Stimulated activated CD4-positive, alpha-beta T cell treated with anti-CD3 and anti-CD28 coated beads, TNF-alpha, amount 100 ng/mL, for 1 hour (primary cell): ENCODE data around the gene WNK4.
A peak's percentile ranks its signal among the peaks of the same experiment; 100 is the strongest.
"Not testable (repeated sequence)": the region's sequence is repeated elsewhere in the genome, so short reads cannot be mapped to it uniquely, and the experiment has no call there.

Experiments used
- DNase-seq, 3 donors: peaks; one replicate each; pipeline ENCODE4 v3.0.0-alpha.2; 2020; ENCODE audit warnings: low read depth in 3 of 3, low spot score in 1 of 3

The WNK4 gene

DNA sequence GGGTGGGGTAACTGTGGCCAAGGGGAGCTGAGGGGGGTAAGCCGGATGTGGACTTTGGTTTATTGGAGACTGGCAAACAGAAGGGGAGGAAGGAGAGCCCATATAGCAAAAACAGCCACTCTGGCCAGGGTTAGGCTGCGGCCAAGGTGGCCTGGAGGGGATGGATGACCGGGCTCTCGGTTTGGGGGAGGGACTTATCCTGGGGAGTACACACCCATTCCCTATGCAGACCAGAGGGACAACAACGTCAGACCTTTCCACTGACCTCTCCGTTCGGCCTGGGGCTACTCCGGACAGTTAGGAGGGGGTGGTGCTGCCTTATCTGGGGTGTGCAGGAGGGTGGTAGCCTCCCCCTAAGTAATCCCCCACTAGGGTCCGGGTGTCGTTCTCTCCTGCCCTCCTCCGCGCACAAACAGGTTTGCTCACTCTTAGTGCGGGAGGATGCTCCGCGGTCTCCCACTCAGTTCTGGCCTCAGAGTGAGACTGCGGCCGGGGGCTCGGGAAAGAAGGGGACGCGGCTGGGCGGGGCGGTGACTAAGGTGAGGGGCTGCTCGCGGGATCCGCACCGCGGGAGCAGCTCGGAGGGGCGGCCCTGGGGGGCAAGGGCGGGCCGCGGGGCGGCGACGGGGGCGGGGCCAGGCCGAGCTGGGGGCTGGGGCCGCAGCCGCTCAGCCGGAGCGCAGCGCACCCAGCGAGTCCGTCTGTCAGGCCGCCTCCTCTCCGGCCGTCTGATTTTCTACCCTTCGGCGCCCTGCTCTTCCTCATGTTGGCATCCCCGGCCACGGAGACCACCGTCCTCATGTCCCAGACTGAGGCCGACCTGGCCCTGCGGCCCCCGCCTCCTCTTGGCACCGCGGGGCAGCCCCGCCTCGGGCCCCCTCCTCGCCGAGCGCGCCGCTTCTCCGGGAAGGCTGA lies at the start of gene WNK4:
WNK4 (plus strand) TSS at position 675 of the 915 bp plus-strand sequence; CDS start at position 764, 89 bp downstream.
- DNase-seq: no peak

DNA sequence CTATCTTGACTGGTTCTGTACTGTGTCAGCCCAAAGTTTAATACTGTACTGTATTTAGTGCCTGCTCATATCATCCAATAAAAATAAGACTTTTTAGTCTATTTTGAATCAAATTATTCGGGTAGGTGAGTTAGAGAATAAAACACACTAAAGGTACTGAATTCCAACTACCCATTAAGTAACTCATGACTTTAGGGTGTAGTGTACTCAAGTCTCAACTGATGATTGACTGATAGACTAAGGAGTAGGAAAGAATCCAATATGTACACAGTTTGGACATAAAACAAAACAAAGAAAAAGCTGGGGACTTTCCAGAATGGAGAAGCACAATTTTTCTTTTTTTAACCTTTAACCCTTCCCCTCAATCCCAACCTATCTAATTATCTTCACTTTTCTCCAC lies 39.7 kb upstream of the WNK4 start:
- DNase-seq: no peak

DNA sequence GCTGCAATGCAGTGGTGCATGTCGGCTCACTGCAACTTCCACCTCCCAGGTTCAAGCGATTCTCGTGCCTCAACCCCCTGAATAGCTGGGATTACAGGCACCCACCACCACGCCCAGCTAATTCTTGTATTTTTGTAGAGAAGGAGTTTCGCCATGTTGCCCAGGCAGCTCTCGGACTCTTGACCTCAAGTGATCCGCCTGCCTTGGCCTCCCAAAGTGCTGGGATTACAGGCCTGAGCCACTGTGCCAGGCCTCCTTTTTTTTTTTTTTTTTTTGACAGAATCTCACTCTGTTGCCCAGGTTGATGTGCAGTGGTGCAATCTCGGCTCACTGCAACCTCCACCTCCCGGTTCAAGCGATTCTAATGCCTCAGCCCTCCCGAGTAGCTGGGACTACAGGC lies 37.5 kb upstream of the WNK4 start:
- DNase-seq: not testable (repeated sequence)

DNA sequence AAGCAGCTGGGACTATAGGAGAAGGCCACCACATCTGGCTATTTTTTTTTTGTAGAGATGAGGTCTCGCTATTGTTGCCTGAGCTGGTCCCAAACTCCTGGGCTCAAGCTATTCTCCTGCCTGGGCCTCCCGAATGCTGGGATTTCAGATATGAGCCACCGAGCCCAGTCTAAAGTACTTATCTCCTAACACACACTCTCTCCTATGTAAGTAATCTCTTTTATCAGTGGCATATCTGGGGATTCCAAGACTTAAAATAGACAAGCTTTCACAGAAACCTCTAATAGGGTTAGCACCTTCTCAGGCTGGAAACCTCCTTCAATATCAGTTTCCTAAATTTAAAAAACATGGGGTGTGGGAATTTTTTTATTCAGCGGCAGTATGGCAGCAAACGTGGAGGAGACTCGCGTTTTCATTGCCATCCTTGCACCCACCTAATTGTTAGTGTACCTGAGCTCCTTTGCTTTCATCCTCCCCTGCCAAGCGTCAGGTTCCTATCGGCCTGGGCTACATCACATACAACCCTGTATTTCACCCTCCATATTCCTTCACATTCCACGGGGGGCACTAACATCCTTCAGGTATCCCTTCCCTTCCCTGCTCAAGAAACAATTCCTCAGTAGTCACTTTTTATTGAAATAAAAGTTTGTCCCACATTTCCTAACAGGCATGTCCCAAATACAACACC lies 36.7 kb upstream of the WNK4 start:
- DNase-seq: no peak

DNA sequence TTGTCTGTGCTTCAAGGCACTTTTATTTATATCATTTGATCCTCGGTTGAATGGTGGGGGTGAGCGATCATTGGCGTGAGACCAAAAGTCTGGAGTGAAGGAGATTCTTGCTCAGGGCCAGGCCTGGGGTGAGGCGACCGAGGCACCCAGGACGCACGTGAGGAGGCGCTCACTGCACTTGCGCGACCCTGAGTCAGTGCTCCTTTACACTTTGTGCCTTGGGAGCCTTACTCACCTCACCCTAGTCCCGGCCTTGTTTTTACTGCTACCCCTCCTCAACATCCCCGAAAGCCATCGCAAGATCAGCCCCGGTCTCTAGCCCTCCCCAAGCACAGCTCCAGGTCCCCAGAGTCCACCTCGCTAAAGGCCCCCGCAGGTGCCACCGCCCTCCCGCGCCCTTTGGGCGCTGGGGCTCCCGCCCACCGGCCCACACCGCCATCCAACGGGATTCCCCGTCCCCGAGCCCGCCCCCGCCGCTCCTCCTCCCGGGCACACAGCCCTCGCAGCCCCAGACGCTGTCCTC lies 36.1 kb upstream of the WNK4 start:
- DNase-seq: peak in 2 of 3 donors; percentile 28 to 62

DNA sequence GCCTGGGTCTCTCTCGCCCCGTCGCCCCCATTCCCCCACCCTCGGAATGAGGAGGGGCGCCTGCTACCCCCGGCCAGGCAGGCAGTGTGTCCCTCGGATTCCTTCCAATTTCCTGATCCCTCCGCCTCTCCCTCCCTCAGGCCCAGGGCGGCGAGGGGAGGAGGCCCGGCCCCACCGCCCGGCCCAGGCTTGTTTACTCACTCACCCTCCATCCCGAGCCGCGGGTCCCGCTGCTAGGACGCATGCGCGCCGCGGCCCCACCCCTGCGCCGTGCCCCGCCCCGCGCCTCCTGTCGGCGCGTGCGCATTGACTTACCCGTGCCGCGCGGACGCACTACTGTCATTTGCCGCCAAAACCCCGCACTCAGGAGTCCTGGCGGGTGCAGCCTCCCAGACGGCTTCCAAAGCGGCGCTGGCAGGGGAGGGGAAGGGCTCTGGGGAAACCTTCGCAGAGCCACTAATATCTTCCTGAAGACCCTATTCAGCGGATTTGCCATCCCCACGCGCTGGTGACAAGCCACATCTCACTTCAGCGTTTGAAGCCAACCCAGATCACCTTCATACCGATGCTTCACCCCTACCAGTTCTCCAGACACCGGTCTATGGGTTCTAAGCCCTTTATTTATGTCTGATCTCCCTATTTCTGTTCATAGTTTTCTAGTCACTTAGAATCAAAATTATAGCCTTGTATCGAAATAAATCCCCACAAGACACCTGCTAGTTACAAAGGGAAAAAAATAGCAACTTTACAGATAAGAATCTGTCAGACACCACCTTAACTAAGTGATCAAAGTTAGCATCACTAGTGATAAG lies 35.4 kb upstream of the WNK4 start, which contains the start of gene EZH1:
EZH1 (minus strand) TSS at position 235 of the 812 bp plus-strand sequence. CDS start 16,099 bp downstream, outside the sequence.
- DNase-seq: peak; percentile 83 to 91 (median 89)

DNA sequence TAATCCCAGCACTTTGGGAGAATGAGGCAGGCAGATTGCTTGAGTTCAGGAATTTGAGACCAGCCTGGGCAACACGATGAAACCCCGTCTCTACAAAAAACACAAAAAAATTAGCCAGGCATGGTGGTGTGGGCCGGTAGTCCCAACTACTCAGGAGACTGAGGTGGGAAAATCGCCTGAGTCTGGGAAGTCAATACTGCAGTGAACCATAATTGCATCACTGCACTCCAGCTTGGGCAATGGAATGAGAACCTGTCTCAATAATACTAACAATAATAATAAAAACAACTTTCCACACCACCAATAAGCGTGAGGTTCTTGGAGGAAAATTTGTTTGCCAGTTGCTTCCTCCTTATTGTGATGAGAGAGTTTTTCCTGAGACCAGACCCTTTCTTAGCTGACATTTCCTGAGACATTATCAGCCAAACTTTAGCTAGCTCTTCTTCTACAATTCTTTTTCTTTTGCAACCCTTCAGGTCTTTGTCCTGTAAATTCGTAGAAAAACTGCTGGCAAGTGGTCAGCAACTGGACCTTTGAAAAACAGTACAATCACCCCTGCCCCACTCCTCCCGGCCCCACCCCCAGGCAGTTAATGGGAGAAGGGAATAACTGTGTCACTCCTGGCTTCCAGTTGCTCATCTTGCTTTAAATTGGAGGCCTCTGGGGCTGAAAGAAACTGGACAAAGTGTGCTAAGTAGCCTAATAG lies 32.1 kb upstream of the WNK4 start:
- no peak for DNase-seq

DNA sequence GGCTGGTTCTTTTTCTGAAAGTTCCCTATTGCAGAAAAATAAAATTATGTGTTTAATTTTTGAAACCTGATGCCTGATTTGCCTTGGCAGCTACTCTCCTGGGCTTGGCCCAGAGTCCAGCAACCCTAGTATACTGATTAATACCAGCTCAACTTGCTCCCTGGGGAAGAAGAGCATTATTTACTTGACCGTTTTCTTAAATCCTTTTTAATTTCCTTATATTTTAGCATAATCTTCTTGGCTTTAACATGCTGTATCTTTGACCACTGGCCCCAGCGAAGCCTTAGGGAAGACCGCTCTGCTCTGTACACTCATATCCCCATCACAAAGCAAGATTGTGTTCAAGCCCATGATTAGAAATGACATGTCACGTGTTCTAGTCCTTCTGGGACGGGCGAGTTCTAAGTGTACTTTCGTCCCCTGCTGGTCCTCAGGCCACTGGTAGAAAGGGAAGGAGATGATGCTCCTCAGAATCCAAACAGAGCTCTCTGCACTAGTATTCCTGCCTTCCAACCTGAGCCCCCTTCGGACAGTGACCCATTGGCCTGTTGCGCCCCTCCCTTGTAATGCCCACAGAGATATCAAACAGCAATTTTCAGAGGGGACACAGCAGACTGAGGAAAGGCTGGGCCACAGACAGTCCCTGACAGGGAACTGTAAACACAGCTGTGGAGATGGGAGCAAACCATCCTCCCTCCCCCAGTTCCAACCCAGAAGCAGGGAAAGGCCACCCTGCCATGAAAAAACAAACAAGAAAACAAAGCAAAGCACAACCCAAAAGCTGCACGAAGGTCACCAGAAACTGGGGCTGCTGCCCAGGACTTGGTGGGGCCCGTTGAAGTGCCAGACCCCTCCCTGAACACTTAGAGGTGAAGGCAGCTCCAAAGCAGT lies 31.3 kb upstream of the WNK4 start:
- no peak for DNase-seq

DNA sequence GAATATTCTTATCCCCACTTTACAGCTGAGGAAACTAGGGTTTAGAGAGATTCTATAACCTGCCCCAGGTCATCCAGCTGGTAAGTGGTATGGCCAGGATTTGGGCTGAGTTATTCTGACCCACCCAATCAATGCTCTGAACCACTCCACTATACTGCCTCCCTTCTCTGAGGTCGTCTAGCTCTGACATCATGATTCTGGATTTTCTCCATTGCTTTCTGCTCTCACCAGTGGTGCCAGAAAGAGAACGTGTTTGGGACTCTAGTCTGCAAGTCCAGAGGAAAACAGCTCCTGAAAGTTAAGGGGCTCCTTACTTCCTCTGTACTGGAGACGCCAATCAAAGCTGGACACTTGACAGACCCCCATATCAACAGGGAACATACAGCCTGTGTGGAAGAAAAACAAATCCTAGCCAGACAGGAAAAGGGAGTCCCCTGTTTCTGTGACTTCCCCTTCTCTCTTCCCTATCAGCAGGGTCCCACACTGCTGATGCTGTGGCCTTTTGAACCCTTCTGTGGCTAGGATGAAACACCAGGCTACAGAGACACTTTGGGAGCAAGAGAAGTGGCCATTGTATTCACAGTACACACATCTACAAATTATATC lies 29.6 kb upstream of the WNK4 start:
- DNase-seq: no peak

DNA sequence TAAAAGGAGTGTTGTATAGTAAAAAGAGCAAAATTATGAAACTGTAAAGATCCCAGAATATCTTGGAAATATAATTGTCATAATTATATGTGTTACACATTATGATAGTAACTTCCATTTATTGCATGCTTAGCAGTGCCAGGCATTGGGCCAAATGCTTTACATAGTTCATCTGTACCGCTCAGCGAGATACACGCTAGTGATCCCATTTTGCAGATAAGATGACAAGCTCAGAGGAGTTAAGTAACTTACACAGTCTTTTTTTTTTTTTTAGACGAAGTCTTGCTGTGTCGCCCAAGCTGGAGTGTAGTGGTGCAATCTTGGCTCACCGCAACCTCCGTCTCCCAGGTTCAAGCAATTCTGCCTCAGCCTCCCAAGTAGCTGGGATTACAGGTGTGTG lies 28.8 kb upstream of the WNK4 start:
- DNase-seq: no peak

DNA sequence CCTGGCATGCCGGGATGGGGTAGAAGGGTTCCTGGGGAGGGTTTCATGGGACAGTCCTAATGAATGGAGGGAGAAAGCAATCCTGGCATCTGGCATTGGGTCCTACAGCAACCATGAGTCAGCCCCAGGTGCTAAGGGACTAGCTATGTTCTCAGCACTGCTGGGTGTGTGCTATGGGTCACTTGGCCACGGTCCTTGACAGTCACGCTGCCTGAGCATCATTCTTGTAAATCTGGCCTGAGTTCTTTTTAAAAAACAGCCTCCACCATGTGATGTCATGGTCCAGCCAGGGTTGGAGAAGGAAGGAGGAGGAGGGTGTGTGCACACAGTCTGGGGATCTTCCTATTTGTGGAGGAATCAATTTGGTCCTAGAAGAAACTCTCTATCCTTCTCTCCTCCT lies 25.6 kb upstream of the WNK4 start:
- no peak for DNase-seq

DNA sequence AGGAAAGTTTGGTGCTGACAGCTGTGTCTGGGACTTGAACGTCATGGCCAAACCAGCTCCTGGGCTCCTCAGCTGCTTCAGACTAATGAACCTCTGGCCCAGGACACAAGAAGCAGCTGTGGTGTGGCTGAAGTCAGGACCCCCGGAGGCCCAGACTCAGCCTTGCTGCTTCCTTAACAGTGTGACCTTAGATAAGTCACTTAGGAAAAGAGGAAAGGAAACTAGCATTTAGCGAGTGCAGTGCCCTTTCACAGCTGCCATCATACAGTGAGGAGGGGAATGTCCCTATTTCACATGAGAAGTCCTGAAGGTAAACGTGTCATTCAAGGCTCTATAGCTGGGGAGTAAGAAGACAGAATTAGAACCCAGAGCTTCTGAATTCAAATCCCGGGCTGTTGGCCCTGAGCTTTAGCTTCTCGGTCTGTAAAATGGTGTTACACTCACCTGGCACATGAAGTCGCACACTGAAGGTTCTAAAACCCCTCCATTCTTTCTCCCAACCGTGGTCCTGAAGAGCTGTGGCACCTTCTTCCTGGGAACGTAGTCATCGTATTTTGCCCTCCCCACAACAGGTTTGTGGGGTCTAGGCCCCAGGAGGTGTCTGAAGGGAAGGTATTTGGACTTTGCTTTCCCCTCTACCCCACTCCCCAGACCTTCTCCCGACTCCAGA lies 20.3 kb upstream of the WNK4 start:
- DNase-seq: no peak

DNA sequence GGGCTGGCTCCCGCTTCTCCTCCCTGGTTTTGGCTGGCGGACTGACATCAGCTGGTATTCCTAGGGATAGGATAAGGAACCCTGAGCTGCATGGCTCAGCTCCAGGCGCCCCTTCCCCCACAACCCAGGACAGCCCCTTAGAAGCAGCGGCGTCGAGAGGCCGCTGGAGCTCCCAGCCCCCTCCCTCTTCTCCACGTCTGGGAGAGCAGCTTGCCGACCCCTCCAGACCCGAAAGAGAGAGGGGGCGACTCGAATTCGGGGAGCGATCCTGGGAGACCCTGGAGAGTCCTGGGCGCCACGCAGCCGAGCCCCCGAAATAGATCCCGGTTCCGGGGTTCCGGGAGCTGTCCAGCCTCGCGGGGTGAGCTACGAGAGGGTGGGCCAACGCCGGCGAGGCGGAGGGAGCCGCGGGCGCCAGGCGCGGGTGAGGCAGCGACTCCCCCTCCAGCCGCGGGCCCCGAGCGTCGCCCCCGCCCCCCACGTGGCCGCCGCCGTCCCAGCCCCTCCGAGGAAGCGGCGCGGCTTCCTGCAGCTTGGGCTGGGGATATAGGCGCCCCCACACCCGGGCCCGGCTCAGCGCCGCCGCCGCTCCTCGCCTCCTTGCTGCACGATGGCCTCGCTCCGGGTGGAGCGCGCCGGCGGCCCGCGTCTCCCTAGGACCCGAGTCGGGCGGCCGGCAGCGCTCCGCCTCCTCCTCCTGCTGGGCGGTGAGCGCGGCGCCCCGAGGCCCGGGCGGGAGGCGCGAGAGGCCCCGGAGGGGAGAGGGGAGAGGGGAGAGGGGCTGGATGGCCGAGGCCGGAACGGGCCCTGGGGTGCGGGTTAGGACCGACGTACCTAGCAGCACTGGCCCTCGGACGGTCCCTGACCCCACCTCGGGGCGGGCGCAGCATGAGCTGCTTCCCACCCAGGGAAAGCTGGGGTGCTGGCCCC lies 19.5 kb upstream of the WNK4 start, which contains the start of gene RAMP2:
RAMP2 (plus strand) TSS at position 576 of the 930 bp plus-strand sequence; CDS start at position 611, 35 bp downstream.
- no peak for DNase-seq

DNA sequence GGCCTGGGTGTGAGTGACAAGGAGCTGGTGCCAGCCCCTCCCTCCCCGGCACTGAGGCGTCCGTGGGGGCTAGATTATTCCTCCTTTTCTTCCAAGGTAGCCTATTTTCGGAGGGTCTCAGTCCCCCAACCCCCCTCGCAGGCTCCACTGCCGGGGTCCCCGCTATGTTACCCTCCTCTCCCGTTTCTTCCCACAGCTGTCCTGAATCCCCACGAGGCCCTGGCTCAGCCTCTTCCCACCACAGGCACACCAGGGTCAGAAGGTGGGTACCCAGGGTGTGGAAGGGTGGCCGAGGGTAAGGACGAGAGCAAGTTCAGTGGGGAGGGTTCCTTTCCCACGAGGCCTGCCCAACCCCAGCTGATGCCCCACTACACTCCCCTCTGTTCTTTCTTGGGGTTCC lies 18.8 kb upstream of the WNK4 start:
- DNase-seq: no peak

DNA sequence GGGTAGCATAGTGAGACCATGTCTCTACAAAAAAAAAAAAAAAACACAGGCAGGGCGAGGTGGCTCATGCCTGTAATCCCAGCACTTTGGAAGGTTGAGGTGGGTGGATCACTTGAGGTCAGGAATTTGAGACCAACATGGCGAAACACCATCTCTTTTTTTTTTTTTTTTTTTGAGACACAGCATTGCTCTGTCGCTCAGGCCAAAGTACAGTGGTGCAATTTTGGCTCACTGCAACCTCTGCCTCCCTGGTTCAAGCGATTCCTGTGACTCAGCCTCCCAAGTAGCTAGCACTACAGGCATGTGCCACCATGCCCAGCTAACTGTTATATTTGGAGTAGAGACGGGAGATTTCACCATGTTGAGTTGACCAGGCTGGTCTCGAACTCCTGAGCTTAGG lies 14.3 kb upstream of the WNK4 start:
- DNase-seq: no peak

DNA sequence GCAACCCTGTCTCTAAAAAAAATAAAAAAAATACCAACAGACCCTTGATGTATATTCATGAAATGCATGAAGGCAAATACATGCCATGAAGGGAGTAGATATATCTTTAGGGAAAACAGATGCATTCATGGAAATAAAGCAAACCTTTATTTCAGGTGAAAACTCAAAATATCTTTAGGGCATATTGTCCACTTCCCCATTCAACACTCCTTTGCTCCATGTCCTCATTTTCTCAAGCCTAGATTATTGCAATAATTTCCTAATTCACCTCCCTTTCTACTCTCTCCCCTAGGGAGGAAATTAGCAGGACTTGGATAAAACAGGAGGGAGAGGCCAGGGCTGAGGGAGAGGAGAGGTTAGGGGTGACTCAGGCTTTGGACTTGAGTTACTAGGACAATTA lies 12.9 kb upstream of the WNK4 start:
- DNase-seq: no peak

DNA sequence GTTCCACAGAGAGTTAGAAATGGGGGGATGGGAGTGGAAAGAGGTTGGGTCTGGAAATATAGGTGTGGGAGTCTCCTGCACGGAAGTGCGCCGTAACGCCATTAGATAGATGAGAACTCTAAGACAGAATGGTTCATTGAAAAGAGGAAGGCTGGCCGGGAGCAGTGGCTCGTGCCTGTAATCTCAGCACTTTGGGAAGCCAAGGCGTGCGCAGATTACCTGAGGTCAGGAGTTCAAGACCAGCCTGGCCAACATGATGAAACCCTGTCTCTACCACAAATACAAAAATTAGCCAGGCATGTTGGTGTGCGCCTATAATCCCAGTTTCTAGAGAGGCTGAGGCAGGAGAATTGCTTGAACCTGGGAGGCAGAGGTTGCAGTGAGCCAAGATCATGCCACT lies 12.4 kb upstream of the WNK4 start:
- not testable (repeated sequence) for DNase-seq
